Measurements from ENCODE around the gene RET.
"Not testable (repeated sequence)": the region's sequence is repeated elsewhere in the genome, so short reads cannot be mapped to it uniquely, and the experiment has no call there.

RET gene

DNA sequence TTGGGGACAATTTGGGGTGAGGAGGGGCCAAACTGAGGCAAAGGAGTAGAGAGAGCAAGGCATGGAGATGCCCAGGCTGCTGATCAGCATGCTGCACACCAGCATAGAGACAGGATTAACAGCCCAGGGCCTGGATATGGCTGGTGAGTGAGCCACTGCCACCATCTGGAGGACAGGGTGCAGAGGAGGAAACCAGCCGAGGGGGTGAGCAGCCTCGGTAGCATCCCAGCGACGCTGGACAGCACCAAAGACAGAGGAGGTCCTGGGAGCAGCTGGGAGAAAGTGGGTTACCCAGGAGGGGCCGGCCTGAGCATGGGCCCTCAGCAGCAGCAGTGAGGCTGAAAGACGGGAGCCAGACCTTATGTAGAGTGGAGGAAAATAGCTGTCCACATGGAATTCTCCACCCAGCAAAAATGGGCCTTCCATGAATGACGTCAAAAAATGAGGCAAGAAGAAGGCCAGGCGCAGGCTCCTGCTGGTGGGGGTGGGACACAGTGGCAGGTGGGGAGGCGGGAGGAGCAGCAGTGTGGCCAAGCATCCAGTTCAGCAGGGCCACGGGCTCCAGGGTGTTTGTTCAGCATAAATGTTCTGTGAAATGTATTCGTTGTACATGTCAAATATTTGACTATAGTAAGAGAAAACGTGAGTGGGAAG, 16.7 kb downstream of the RET start:
- no peak overlapping the region for H3K4me3 ChIP-seq (ENCODE audit: low read depth, low read length)
- DNase-seq (ENCODE audit: low read depth, low spot score) = no peak
- ChIA-PET CTCF (interaction anchor here (2.5 kb wide), 1 partner anchor 11 kb away, joined by 6 read pairs; no protein-coding TSS in a partner anchor), POLR2A (no interaction called here)
- TF ChIP-seq, protein P1, sequence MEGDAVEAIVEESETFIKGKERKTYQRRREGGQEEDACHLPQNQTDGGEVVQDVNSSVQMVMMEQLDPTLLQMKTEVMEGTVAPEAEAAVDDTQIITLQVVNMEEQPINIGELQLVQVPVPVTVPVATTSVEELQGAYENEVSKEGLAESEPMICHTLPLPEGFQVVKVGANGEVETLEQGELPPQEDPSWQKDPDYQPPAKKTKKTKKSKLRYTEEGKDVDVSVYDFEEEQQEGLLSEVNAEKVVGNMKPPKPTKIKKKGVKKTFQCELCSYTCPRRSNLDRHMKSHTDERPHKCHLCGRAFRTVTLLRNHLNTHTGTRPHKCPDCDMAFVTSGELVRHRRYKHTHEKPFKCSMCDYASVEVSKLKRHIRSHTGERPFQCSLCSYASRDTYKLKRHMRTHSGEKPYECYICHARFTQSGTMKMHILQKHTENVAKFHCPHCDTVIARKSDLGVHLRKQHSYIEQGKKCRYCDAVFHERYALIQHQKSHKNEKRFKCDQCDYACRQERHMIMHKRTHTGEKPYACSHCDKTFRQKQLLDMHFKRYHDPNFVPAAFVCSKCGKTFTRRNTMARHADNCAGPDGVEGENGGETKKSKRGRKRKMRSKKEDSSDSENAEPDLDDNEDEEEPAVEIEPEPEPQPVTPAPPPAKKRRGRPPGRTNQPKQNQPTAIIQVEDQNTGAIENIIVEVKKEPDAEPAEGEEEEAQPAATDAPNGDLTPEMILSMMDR (IDR thresholded peaks at IDR 0.05; ENCODE audit: insufficient read depth, low read length, missing control alignments) = no peak

DNA sequence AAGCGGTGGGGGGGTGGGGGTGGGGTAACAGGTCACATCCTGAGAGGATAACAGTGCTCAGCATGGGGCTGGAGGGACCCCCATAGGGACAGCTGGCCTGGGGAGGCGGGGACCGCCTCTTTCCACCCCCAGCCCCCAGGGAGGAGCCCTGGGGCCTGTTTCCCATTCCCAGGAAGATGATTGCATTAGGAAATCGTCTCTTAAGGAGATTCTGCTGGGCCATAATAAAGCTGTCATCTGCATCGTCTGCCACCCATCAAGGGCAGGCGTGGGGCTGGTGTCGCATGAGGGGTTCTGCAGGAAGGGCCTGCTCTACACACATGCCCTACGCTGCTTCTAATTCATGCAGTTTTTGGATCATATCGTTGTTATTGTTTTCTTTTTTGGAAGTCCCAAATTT, 17.2 kb downstream of the RET start:
- POLR2A ChIA-PET = no interaction called here
- no peak for DNase-seq (ENCODE audit: low read depth, low spot score)
- CTCF ChIA-PET = interaction anchor here (0.7 to 2.5 kb wide), 2 partner anchors 11 to 229 kb away, joined by 3 to 6 read pairs; no protein-coding TSS in a partner anchor
- TF ChIP-seq, protein P1 (IDR thresholded peaks at IDR 0.05; ENCODE audit: insufficient read depth, low read length, missing control alignments) = no peak
- H3K4me3 ChIP-seq (ENCODE audit: low read depth, low read length) = no peak overlapping the region

DNA sequence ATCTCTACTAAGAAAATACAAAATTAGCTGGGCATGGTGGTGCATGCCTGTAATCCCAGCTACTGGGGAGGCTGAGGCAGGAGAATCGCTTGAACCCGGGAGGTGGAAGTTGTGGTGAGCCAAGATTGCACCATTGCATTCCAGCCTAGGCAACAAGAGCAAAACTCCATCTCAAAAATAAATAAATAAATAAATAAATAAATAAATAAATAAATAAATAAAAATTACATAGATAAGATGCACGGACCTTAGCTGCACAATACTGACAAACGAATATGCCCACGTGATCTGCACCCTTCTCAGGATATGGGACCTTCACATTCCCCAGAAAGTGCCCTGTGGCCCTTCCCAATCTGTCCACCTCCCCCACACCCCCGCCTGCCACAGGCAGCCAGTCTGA, 22.5 kb downstream of the RET start:
- POLR2A ChIA-PET; H3K4me3 ChIP-seq (ENCODE audit: low read depth, low read length); DNase-seq (ENCODE audit: low read depth, low spot score): not testable (repeated sequence)
- CTCF ChIA-PET = interaction anchor here (1.5 kb wide), 1 partner anchor 234 kb away, joined by 3 read pairs; no protein-coding TSS in a partner anchor

DNA sequence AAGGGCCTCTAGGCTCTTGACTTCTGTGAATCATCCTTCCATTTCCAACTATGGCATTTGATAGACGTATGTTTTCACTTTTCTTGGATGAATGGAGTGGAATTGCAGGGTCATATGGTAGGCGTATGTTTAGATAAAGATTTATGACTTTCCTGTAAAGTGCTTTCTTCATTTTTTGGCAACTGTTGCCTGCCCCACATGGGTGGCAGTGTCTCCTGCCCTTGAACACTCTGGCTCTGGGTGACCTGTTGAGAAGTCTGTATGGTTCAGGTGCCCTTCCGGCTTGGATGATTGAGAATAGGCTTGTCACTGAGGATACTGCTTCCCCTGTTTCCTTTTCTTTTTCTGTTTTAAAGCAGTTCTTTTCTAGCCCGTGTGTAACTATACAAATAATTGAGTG, 23.1 kb downstream of the RET start:
- TF ChIP-seq, protein P1 (IDR thresholded peaks at IDR 0.05; ENCODE audit: insufficient read depth, low read length, missing control alignments) = no peak
- ChIA-PET CTCF (no interaction called here), POLR2A (no interaction called here)
- DNase-seq (ENCODE audit: low read depth, low spot score) = no peak
- H3K4me3 ChIP-seq (ENCODE audit: low read depth, low read length) = no peak overlapping the region

DNA sequence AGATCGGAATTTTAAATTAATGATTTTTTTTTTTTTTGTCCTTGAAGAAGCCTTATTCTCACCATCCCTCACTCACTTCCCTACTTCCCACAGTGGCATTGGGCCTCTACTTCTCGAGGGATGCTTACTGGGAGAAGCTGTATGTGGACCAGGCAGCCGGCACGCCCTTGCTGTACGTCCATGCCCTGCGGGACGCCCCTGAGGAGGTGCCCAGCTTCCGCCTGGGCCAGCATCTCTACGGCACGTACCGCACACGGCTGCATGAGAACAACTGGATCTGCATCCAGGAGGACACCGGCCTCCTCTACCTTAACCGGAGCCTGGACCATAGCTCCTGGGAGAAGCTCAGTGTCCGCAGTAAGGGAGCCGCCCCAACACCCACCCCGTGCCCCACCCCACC, 23.5 kb downstream of the RET start:
- no peak overlapping the region for H3K4me3 ChIP-seq (ENCODE audit: low read depth, low read length)
- DNase-seq (ENCODE audit: low read depth, low spot score) = no peak
- TF ChIP-seq, protein P1 (IDR thresholded peaks at IDR 0.05; ENCODE audit: insufficient read depth, low read length, missing control alignments) = no peak
- ChIA-PET POLR2A (no interaction called here), CTCF (interaction anchor here (1.0 kb wide), 1 partner anchor 234 kb away, joined by 3 read pairs; no protein-coding TSS in a partner anchor)

DNA sequence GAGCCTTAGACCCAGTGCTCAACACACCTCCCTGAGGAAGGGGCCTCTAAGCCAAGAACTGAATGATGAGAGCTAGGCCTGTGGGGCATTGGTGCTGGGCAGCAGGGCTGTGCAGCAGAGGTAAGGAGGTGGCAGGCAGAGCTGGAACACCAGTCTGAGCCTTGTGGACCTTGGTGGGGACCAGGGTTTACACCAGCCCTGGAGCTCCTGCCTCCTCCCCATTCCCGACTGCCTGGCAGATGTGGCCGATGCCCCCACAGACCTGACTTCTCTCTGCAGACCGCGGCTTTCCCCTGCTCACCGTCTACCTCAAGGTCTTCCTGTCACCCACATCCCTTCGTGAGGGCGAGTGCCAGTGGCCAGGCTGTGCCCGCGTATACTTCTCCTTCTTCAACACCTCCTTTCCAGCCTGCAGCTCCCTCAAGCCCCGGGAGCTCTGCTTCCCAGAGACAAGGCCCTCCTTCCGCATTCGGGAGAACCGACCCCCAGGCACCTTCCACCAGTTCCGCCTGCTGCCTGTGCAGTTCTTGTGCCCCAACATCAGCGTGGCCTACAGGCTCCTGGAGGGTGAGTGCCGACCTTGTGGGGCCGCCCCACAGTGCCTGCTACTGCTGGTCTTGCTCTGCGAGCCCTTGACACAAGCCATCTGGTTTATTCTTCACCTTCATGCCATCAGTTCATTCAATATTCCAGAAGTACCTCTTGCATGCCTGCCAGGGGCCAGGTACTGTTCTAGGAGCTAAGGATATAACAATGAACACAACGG, 25.4 kb downstream of the RET start:
- ChIA-PET POLR2A (no interaction called here), CTCF (interaction anchor here (2.3 to 5.6 kb wide), 2 partner anchors 235 to 349 kb away, joined by 6 to 49 read pairs; no protein-coding TSS in a partner anchor)
- no peak for DNase-seq (ENCODE audit: low read depth, low spot score)
- no peak overlapping the region for H3K4me3 ChIP-seq (ENCODE audit: low read depth, low read length)
- TF ChIP-seq, protein P1 (IDR thresholded peaks at IDR 0.05; ENCODE audit: insufficient read depth, low read length, missing control alignments) = no peak
